Right lobe of liver (tissue), 4 donors: ENCODE data around the gene DCST1.

Experiments
- POLR2A ChIP-seq: fragments of 450-650 bp; IDR thresholded peaks from one replicate; pipeline ENCODE4 v1.6.1; 2017; ENCODE audit warnings: antibody characterized with exemption, mild to moderate bottlenecking
- TF ChIP-seq, protein P1 (sequence below), 4 donors: fragments of 200-600 bp in 3 of 4; fragments of 450-650 bp in 1 of 4; IDR thresholded peaks; one replicate each; pipeline versions ENCODE4 v1.5.1 to v1.8.0; 2016 to 2022; ENCODE audit warnings: antibody characterized with exemption in 4 of 4, mild to moderate bottlenecking in 2 of 4
- donor health status: DM: no; HTN: no; CAD: no.
- donor health status: DM: no; HTN: no; CAD: no.
- donor health status: DM: no; HTN: yes; CAD: no.

DNA sequence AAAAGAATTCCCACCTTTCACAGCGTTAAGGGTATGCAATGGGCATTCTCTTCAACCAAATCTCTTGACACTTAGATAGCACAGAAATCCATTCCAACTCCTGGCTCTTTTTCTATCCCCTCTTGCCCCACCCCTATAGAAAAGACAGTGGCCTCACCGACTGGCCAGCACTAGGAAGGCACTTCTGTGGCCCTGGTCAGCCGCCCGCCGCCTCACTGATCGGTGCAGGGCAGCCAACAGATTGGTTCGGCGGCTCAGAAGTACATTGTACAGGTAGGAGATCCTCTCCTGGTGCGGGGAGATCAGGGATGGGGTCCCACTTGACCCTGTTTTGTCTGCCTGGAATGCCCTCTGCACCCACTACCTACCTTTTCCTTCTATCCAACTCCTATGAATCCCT, 9.3 kb upstream of the DCST1 start:
- no peak for TF ChIP-seq POLR2A
- TF ChIP-seq, protein P1, sequence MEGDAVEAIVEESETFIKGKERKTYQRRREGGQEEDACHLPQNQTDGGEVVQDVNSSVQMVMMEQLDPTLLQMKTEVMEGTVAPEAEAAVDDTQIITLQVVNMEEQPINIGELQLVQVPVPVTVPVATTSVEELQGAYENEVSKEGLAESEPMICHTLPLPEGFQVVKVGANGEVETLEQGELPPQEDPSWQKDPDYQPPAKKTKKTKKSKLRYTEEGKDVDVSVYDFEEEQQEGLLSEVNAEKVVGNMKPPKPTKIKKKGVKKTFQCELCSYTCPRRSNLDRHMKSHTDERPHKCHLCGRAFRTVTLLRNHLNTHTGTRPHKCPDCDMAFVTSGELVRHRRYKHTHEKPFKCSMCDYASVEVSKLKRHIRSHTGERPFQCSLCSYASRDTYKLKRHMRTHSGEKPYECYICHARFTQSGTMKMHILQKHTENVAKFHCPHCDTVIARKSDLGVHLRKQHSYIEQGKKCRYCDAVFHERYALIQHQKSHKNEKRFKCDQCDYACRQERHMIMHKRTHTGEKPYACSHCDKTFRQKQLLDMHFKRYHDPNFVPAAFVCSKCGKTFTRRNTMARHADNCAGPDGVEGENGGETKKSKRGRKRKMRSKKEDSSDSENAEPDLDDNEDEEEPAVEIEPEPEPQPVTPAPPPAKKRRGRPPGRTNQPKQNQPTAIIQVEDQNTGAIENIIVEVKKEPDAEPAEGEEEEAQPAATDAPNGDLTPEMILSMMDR (IDR thresholded peaks at IDR 0.05) = no peak
